T-helper 2 cell treated with Interferon-gamma antibody and Interleukin-4, amounts not matched to agents 100 ng/mL and 5 ng/mL, for 36 hours (primary cell): ENCODE data around the gene NEK6. TPM values are rescaled to one million over a fixed set of nuclear protein-coding genes. Genes with fewer than 3 reads are reported as not detected.

ENCODE experiments used
- intact Hi-C: fragments of 100-400 bp; cut with micrococcal nuclease; formaldehyde crosslinking; loops from one replicate; pipeline ENCODE4 v1.15.1; 2023
- total RNA-seq: library from RNA; stranded (reverse); gene quantifications from 2 replicates; pipeline ENCODE4 v1.2.3, GENCODE V29; 2022

Gene NEK6
- 28.6 TPM in 2 replicates for total RNA-seq

- intact Hi-C loops = loop anchor here (2.0 to 5.0 kb wide), 2 partner anchors 29 to 41 kb away; no protein-coding TSS in a partner anchor
These were observed at the start of gene NEK6 for GRCh38 chr9:124257844-124258606. Gene NEK6 (plus strand): TSS chr9:124257949. CDS start chr9:124301965, 44,016 bp downstream.

GRCh38 chr9:124208571-124208970, 49.2 kb upstream of the NEK6 start:
- intact Hi-C loops = no loop called here

GRCh38 chr9:124209279-124209678, 48.5 kb upstream of the NEK6 start:
- intact Hi-C loops = no loop called here

GRCh38 chr9:124209774-124210173, 48.0 kb upstream of the NEK6 start:
- intact Hi-C loops = no loop called here

GRCh38 chr9:124210697-124211096, 47.1 kb upstream of the NEK6 start:
- intact Hi-C loops = no loop called here

GRCh38 chr9:124212381-124213050, 45.2 kb upstream of the NEK6 start:
- intact Hi-C loops = no loop called here

GRCh38 chr9:124213396-124213795, 44.4 kb upstream of the NEK6 start:
- intact Hi-C loops = no loop called here

- intact Hi-C loops = no loop called here
These were observed 43.6 kb upstream of the NEK6 start for GRCh38 chr9:124214116-124214515.

- intact Hi-C loops = loop anchor here (5.0 kb wide), 2 partner anchors 43 to 87 kb away; partner anchors contain the start of gene NEK6
These were observed 43.0 kb upstream of the NEK6 start for GRCh38 chr9:124214596-124215367.

- intact Hi-C loops = loop anchor here (5.0 kb wide), 2 partner anchors 42 to 88 kb away; partner anchors contain the start of gene NEK6
These were observed 42.3 kb upstream of the NEK6 start for GRCh38 chr9:124215368-124215910.

- intact Hi-C loops = loop anchor here (2.0 to 5.0 kb wide), 3 partner anchors 13 to 89 kb away; partner anchors contain the start of gene NEK6
These were observed 41.8 kb upstream of the NEK6 start for GRCh38 chr9:124215956-124216355.

GRCh38 chr9:124216474-124217176, 41.1 kb upstream of the NEK6 start:
- intact Hi-C loops = loop anchor here (2.0 to 5.0 kb wide), 3 partner anchors 14 to 89 kb away; partner anchors contain the start of gene NEK6

GRCh38 chr9:124217836-124218437, 39.8 kb upstream of the NEK6 start:
- intact Hi-C loops = loop anchor here (2.0 to 5.0 kb wide), 3 partner anchors 15 to 91 kb away; partner anchors contain the start of gene NEK6

GRCh38 chr9:124218438-124218982, 39.2 kb upstream of the NEK6 start:
- intact Hi-C loops = loop anchor here (5.0 kb wide), 2 partner anchors 39 to 91 kb away; partner anchors contain the start of gene NEK6

- intact Hi-C loops = loop anchor here (5.0 kb wide), 2 partner anchors 38 to 92 kb away; partner anchors contain the start of gene NEK6
These were observed 38.7 kb upstream of the NEK6 start for GRCh38 chr9:124218987-124219461.

- intact Hi-C loops = no loop called here
These were observed 36.8 kb upstream of the NEK6 start for GRCh38 chr9:124220946-124221451.

GRCh38 chr9:124221676-124222075, 36.1 kb upstream of the NEK6 start:
- intact Hi-C loops = no loop called here

- intact Hi-C loops = no loop called here
These were observed 35.6 kb upstream of the NEK6 start for GRCh38 chr9:124222109-124222508.
